Measurements from ENCODE around the gene OR52B2.

Gene OR52B2

GRCh38 chr11:6201481-6201880 is 31.4 kb upstream of the OR52B2 start:
- in situ Hi-C loops (cut with MboI; ENCODE audit: low sequenced_read_pairs, unreplicated experiment) = no loop called here
- no peak for DNase-seq (ENCODE audit: low spot score)
- TF ChIP-seq, protein P1, sequence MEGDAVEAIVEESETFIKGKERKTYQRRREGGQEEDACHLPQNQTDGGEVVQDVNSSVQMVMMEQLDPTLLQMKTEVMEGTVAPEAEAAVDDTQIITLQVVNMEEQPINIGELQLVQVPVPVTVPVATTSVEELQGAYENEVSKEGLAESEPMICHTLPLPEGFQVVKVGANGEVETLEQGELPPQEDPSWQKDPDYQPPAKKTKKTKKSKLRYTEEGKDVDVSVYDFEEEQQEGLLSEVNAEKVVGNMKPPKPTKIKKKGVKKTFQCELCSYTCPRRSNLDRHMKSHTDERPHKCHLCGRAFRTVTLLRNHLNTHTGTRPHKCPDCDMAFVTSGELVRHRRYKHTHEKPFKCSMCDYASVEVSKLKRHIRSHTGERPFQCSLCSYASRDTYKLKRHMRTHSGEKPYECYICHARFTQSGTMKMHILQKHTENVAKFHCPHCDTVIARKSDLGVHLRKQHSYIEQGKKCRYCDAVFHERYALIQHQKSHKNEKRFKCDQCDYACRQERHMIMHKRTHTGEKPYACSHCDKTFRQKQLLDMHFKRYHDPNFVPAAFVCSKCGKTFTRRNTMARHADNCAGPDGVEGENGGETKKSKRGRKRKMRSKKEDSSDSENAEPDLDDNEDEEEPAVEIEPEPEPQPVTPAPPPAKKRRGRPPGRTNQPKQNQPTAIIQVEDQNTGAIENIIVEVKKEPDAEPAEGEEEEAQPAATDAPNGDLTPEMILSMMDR (IDR thresholded peaks at IDR 0.05; ENCODE audit: borderline replicate concordance, control extremely low read depth, extremely low read depth, insufficient read depth, missing control alignments) = no peak

GRCh38 chr11:6200975-6201374 is 30.8 kb upstream of the OR52B2 start:
- DNase-seq (ENCODE audit: low spot score) = no peak
- TF ChIP-seq, protein P1 (IDR thresholded peaks at IDR 0.05; ENCODE audit: borderline replicate concordance, control extremely low read depth, extremely low read depth, insufficient read depth, missing control alignments) = no peak
- in situ Hi-C loops (cut with MboI; ENCODE audit: low sequenced_read_pairs, unreplicated experiment) = no loop called here

- no peak for DNase-seq (ENCODE audit: low spot score)
- TF ChIP-seq, protein P1 (IDR thresholded peaks at IDR 0.05; ENCODE audit: borderline replicate concordance, control extremely low read depth, extremely low read depth, insufficient read depth, missing control alignments) = no peak
- in situ Hi-C loops (cut with MboI; ENCODE audit: low sequenced_read_pairs, unreplicated experiment) = no loop called here
Observed at GRCh38 chr11:6199174-6199810, 29.2 kb upstream of the OR52B2 start, which contains the start of gene OR52W1. Gene OR52W1, plus strand, starts transcription at chr11:6199224. Its CDS starts 0 bp downstream, at chr11:6199224.

GRCh38 chr11:6197466-6198200 is 27.5 kb upstream of the OR52B2 start:
- TF ChIP-seq, protein P1 (IDR thresholded peaks at IDR 0.05; ENCODE audit: borderline replicate concordance, control extremely low read depth, extremely low read depth, insufficient read depth, missing control alignments) = no peak
- no peak for DNase-seq (ENCODE audit: low spot score)
- in situ Hi-C loops (cut with MboI; ENCODE audit: low sequenced_read_pairs, unreplicated experiment) = no loop called here

DNA sequence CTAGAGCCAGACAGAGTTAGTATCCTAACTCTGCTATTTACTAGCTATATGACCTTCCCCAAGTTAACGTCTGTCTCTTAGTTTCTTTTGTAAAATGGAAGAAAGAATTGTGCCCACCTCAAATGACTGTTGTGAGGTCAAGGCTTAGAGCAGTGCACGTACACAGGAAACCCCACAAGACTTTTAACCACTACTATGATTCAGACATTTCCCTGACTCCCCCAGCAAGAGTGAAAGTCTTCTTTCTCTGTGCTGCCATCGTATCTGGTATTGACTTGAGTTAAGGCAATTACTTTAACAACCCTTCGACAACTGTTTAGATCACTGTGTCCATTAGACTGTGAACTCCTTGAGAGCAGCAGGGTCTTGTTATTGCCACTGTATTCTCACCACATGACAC is 26.3 kb upstream of the OR52B2 start:
- TF ChIP-seq, protein P1 (IDR thresholded peaks at IDR 0.05; ENCODE audit: borderline replicate concordance, control extremely low read depth, extremely low read depth, insufficient read depth, missing control alignments) = no peak
- in situ Hi-C loops (cut with MboI; ENCODE audit: low sequenced_read_pairs, unreplicated experiment) = no loop called here
- DNase-seq (ENCODE audit: low spot score) = no peak

- TF ChIP-seq, protein P1 (IDR thresholded peaks at IDR 0.05; ENCODE audit: borderline replicate concordance, control extremely low read depth, extremely low read depth, insufficient read depth, missing control alignments) = no peak
- no peak for DNase-seq (ENCODE audit: low spot score)
- in situ Hi-C loops (cut with MboI; ENCODE audit: low sequenced_read_pairs, unreplicated experiment) = no loop called here
Observed at GRCh38 chr11:6194065-6194581, 24.0 kb upstream of the OR52B2 start.
